Hepatocyte (in vitro differentiated cells): ENCODE results near the gene FBN1. TPM values are rescaled to one million over a fixed set of nuclear protein-coding genes. Genes with fewer than 3 reads are reported as not detected.

Experiments
- DNase-seq: peaks from one replicate; pipeline ENCODE4 v3.0.0-alpha.2; 2016; ENCODE audit warnings: low spot score
- H2AFZ ChIP-seq: fragments of 200-600 bp; sonication (generic); 2 replicates; pipeline ENCODE4 v1.6.0; 2016; ENCODE audit warnings: antibody characterized with exemption, mild to moderate bottlenecking
- H3K27ac ChIP-seq: fragments of 200-600 bp; sonication (generic); 2 replicates; pipeline ENCODE4 v1.5.1; 2016; ENCODE audit warnings: mild to moderate bottlenecking
- H3K27me3 ChIP-seq: fragments of 200-600 bp; sonication (generic); 2 replicates; pipeline ENCODE4 v1.6.1; 2016
- H3K36me3 ChIP-seq: fragments of 200-600 bp; sonication (generic); replicated peaks from 2 replicates; pipeline ENCODE4 v1.5.1; 2016; ENCODE audit warnings: low read depth; ENCODE audit not compliant: insufficient read depth
- H3K4me1 ChIP-seq: fragments of 200-600 bp; sonication (generic); 2 replicates; pipeline ENCODE4 v1.5.1; 2016; ENCODE audit warnings: mild to moderate bottlenecking, moderate library complexity; ENCODE audit not compliant: insufficient read depth
- H3K4me2 ChIP-seq: fragments of 200-600 bp; sonication (generic); 2 replicates; pipeline ENCODE4 v1.6.0; 2016
- H3K4me3 ChIP-seq: fragments of 200-600 bp; sonication (generic); 2 replicates; pipeline ENCODE4 v1.5.1; 2016; ENCODE audit warnings: mild to moderate bottlenecking
- H3K79me2 ChIP-seq: fragments of 200-600 bp; sonication (generic); 2 replicates; pipeline ENCODE4 v1.6.0; 2017; ENCODE audit warnings: mild to moderate bottlenecking
- H3K9me2 ChIP-seq: fragments of 200-600 bp; sonication (generic); replicated peaks from 2 replicates; pipeline ENCODE4 v1.6.0; 2017; ENCODE audit warnings: mild to moderate bottlenecking; ENCODE audit not compliant: insufficient read depth
- H3K9me3 ChIP-seq: fragments of 200-600 bp; sonication (generic); 2 replicates; pipeline ENCODE4 v1.5.1; 2016; ENCODE audit warnings: low read depth, mild to moderate bottlenecking
- H4K20me1 ChIP-seq: fragments of 200-600 bp; sonication (generic); 2 replicates; pipeline ENCODE4 v1.6.0; 2016; ENCODE audit warnings: mild to moderate bottlenecking; ENCODE audit not compliant: insufficient read depth, poor library complexity, severe bottlenecking
- EZH2 ChIP-seq: fragments of 200-600 bp; sonication (generic); IDR thresholded peaks from 2 replicates; pipeline ENCODE4 v1.6.1; 2016; ENCODE audit warnings: antibody characterized with exemption, mild to moderate bottlenecking, borderline replicate concordance
- EZH2phosphoT487 ChIP-seq: fragments of 200-600 bp; sonication (generic); IDR thresholded peaks from one replicate; pipeline ENCODE4 v1.6.1; 2018; ENCODE audit warnings: antibody characterized with exemption, mild to moderate bottlenecking, low read depth, moderate library complexity; ENCODE audit not compliant: unreplicated experiment, severe bottlenecking
- WGBS: methylation state at CpG from one replicate; pipeline ENCODE4 v1.1.6; 2016; ENCODE audit warnings: low lambda C conversion rate; ENCODE audit errors: missing lambda C conversion rate; 5-methylcytosine and 5-hydroxymethylcytosine counted together
- polyA plus RNA-seq: library from polyadenylated mRNA; unstranded; fragments of >200 nt; fragmentation: Nextera tagmentation; extraction: Ambion mirVana; gene quantifications from 2 replicates; pipeline ENCODE4 v1.2.1, GENCODE V29; 2016
- total RNA-seq: library from RNA; depleted of rRNA; stranded (reverse); fragments of >200 nt; gene quantifications from 2 replicates; pipeline ENCODE4 v1.2.3, GENCODE V29; 2014
- TF ChIP-seq, protein P1 (sequence below): fragments of 200-600 bp; sonication (generic); IDR thresholded peaks from 2 replicates; pipeline ENCODE4 v1.5.1; 2016; ENCODE audit warnings: antibody characterized with exemption, mild to moderate bottlenecking; ENCODE audit not compliant: poor library complexity

Gene FBN1
- total and polyA plus RNA-seq, 2 experiments from 2014 or later, result 76.6 to 199 TPM

DNA sequence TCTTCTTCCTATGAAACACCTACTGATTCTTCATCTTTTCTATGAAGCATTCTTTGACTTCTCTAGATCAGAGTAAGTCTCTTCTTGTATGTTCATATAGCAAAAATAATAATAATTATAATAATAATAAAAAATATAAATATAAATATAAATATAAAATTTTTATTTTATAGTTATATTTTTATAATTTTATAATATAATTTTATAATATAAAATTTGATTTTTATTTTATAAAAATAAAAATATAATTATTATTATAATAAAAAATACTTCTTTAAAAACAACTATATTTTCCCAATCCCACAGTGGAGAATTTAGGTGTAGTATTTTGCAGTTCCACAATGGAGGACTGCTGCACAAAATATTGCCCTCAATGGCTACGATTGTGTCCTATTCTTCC lies 279.9 kb downstream of the FBN1 start:
- TF ChIP-seq EZH2 (no peak), EZH2phosphoT487 (no peak)
- TF ChIP-seq, protein P1, sequence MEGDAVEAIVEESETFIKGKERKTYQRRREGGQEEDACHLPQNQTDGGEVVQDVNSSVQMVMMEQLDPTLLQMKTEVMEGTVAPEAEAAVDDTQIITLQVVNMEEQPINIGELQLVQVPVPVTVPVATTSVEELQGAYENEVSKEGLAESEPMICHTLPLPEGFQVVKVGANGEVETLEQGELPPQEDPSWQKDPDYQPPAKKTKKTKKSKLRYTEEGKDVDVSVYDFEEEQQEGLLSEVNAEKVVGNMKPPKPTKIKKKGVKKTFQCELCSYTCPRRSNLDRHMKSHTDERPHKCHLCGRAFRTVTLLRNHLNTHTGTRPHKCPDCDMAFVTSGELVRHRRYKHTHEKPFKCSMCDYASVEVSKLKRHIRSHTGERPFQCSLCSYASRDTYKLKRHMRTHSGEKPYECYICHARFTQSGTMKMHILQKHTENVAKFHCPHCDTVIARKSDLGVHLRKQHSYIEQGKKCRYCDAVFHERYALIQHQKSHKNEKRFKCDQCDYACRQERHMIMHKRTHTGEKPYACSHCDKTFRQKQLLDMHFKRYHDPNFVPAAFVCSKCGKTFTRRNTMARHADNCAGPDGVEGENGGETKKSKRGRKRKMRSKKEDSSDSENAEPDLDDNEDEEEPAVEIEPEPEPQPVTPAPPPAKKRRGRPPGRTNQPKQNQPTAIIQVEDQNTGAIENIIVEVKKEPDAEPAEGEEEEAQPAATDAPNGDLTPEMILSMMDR, result no peak
- Histone ChIP-seq H3K79me2 (no peaks in the 10 kb centered on the region), H3K9me2 (no peaks in the 10 kb centered on the region), H3K27ac (no peak overlapping the region), H3K4me3 (no peak overlapping the region), H4K20me1 (no peaks in the 10 kb centered on the region), H3K36me3 (no peaks in the 10 kb centered on the region), H2AFZ (no peak overlapping the region), H3K9me3 (no peaks in the 10 kb centered on the region), H3K4me1 (no peaks in the 10 kb centered on the region), H3K27me3 (no peaks in the 10 kb centered on the region), H3K4me2 (no peak overlapping the region)
- DNase-seq, result no peak
- 88% methylated on average over 1 of the region's 1 CpG for WGBS

DNA sequence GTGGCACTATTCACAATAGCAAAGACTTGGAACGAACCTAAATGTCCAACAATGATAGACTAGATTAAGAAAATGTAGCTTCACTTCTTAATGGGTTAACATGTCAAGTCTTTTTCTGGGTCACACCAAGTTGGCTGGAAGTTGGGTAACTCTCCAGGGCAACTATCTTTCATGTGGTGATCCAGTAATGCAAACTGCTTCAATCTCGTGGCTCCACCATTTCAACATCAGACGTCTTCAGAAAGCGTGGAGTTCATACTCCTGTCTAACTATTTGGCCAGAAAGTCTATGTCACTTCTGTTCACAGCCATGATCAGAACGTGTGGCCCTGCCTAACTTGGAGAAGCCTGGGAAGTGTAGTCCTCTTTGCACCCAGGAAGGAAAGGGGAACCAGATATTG lies 282.0 kb downstream of the FBN1 start:
- H3K27me3 ChIP-seq, result no peaks in the 10 kb centered on the region
- no peaks in the 10 kb centered on the region for H3K9me2 ChIP-seq
- WGBS, result 86% methylated on average over 5 of the region's 5 CpGs
- no peaks in the 10 kb centered on the region for H4K20me1 ChIP-seq
- no peak for DNase-seq
- no peaks in the 10 kb centered on the region for H3K36me3 ChIP-seq
- H3K4me2 ChIP-seq, result no peak overlapping the region
- no peaks in the 10 kb centered on the region for H3K79me2 ChIP-seq
- no peak overlapping the region for H3K4me3 ChIP-seq
- no peaks in the 10 kb centered on the region for H3K9me3 ChIP-seq
- TF ChIP-seq, protein P1, result no peak
- TF ChIP-seq EZH2 (no peak), EZH2phosphoT487 (no peak)
- H2AFZ ChIP-seq, result no peak overlapping the region
- no peaks in the 10 kb centered on the region for H3K4me1 ChIP-seq
- no peak overlapping the region for H3K27ac ChIP-seq

DNA sequence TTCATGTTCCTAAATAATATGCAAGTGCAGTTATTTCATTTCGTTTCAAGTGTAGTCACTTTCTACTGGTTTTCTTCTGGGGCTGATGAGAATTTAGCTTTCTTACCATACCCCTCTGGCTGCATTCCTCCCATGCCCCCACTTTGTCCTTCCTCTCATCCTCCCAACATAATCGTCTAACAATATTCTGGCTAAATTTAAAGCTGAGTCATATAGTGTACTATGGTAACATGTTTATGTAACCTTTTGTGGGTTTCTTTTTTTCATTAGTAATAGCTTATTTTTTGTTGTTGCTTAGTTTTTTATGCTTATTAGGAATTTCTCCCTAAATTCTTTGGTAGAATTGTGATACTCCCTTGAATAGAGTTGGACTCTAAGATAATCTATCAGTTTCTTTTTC lies 283.8 kb downstream of the FBN1 start:
- Histone ChIP-seq H3K36me3 (no peaks in the 10 kb centered on the region), H3K4me2 (no peak overlapping the region), H3K4me3 (no peak overlapping the region), H4K20me1 (no peaks in the 10 kb centered on the region), H3K79me2 (no peaks in the 10 kb centered on the region), H3K27me3 (no peaks in the 10 kb centered on the region), H2AFZ (no peak overlapping the region), H3K27ac (no peak overlapping the region), H3K9me2 (no peaks in the 10 kb centered on the region), H3K4me1 (no peaks in the 10 kb centered on the region), H3K9me3 (no peaks in the 10 kb centered on the region)
- no peak for DNase-seq
- WGBS, result 97% methylated on average over 2 of the region's 2 CpGs
- no peak for TF ChIP-seq EZH2
- no peak for TF ChIP-seq EZH2phosphoT487
- TF ChIP-seq, protein P1, result no peak

DNA sequence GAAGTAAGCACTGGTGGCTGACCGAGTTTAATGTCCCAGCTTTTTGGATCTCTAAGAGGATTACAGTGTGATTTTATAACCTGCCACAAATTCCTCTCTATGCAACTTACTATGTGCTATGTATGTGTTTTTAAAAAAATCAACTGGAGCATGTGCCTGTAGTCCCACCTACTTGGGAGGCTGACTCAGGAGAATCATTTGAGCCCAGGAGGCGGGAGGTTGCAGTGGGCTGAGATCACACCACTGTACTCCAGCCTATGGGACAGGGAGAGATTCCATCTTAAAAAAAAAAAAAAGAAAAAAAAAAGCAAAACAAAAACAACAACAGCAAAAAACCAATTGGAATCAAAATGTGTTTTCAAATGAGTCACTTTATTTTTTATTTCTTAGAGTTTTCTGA lies 284.7 kb downstream of the FBN1 start:
- Histone ChIP-seq H4K20me1 (no peaks in the 10 kb centered on the region), H3K9me2 (no peaks in the 10 kb centered on the region), H3K4me3 (no peak overlapping the region), H3K9me3 (no peaks in the 10 kb centered on the region), H3K79me2 (no peaks in the 10 kb centered on the region), H3K36me3 (no peaks in the 10 kb centered on the region), H3K4me2 (no peak overlapping the region), H3K27me3 (no peaks in the 10 kb centered on the region), H2AFZ (no peak overlapping the region), H3K27ac (no peak overlapping the region), H3K4me1 (no peaks in the 10 kb centered on the region)
- TF ChIP-seq EZH2phosphoT487, result no peak
- TF ChIP-seq, protein P1, result no peak
- TF ChIP-seq EZH2, result no peak
- 76% methylated on average over 2 of the region's 2 CpGs for WGBS
- no peak for DNase-seq

Other genes with a start within 250 kb of the FBN1 start
- gene CEP152, start 165.4 kb upstream of the FBN1 start, total RNA-seq, result 5.0 and 6.3 TPM in 2 replicates
- 3.8 and 4.7 TPM in 2 replicates for gene CEP152, start 165.4 kb upstream of the FBN1 start, polyA plus RNA-seq
- gene EID1, start 232.4 kb upstream of the FBN1 start, total RNA-seq, result 198 and 218 TPM in 2 replicates
- 228 and 242 TPM in 2 replicates for gene EID1, start 232.4 kb upstream of the FBN1 start, polyA plus RNA-seq